K562 (cell line): Measurements from ENCODE around the gene BAIAP2. TPM values are rescaled to one million over a fixed set of nuclear protein-coding genes. Genes with fewer than 3 reads are reported as not detected.
A peak's percentile ranks its signal among the peaks of the same experiment; 100 is the strongest.

ENCODE experiments used
- ATAC-seq: fragments of 200-7000 bp; cut with Tn5 transposase; 3 replicates; pipeline ENCODE4 v1.9.1; 2020; ENCODE audit warnings: moderate library complexity
- BruUV-seq: library from RNA; stranded (reverse); fragments of 400-500 nt; replicated peaks from 2 replicates; lab custom pipeline; 2021; lab: Mats Ljungman, UMichigan
- CTCF ChIA-PET: fragments of 300-600 bp; formaldehyde crosslinking; extraction: SDS; loops from one replicate; lab custom pipeline; 2021; ENCODE audit warnings: low intra/inter-chr PET ratio; lab: Yijun Ruan, JAX
- POLR2A ChIA-PET: fragments of 300-600, 350-650 bp; sonication (Branson Sonifier 250); formaldehyde crosslinking; extraction: SDS; loops from one replicate; lab custom pipeline; 2021; ENCODE audit warnings: antibody characterized with exemption, inconsistent platforms; lab: Yijun Ruan, JAX
- DNase-seq, 4 experiments: peaks; one replicate each; pipeline versions ENCODE4 v3.0.0 to v3.0.0-alpha.2; 2011 to 2018; ENCODE audit warnings: low spot score in 3 of 4, mixed read lengths in 3 of 4; ENCODE audit errors: extremely low read depth in 1 of 4
- FAIRE-seq: peaks from 2 replicates; lab custom pipeline; 2011; peaks lifted over from hg19 to GRCh38; lab: Jason Lieb, UNC
- H2AFZ ChIP-seq: 2 replicates; pipeline ENCODE4 v1.6.0; 2011; ENCODE audit warnings: low read depth, low read length, control low read depth, inconsistent platforms
- H3K27ac ChIP-seq: fragments of 200-600 bp; 3 replicates; pipeline ENCODE4 v1.8.0; 2011; ENCODE audit warnings: low read depth, mild to moderate bottlenecking, control low read depth, inconsistent platforms, low read length, moderate library complexity, mixed read lengths; ENCODE audit errors: extremely low read depth
- H3K27me3 ChIP-seq, 2 experiments: fragments of 300-600 bp in 1 of 2; 2 replicates in 1 of 2; 3 replicates in 1 of 2; pipeline versions ENCODE4 v1.6.0 to v1.8.0; 2011; ENCODE audit warnings: inconsistent platforms in 2 of 2, low read length in 2 of 2, mild to moderate bottlenecking in 1 of 2, mixed read lengths in 1 of 2, moderate library complexity in 1 of 2; ENCODE audit not compliant: control insufficient read depth in 2 of 2, insufficient read depth in 2 of 2
- H3K36me3 ChIP-seq: fragments of 300-600 bp; 3 replicates; pipeline ENCODE4 v1.8.0; 2011; ENCODE audit warnings: mild to moderate bottlenecking, low read length, inconsistent platforms; ENCODE audit not compliant: control insufficient read depth, insufficient read depth
- H3K4me1 ChIP-seq, 2 experiments: fragments of 200-600 bp in 1 of 2; replicated peaks in 1 of 2; 2 replicates in 1 of 2; 3 replicates in 1 of 2; pipeline versions ENCODE4 v1.5.1 to v1.8.0; 2011; ENCODE audit warnings: inconsistent platforms in 2 of 2, low read length in 2 of 2, mild to moderate bottlenecking in 1 of 2, mixed read lengths in 1 of 2, moderate library complexity in 1 of 2; ENCODE audit not compliant: control insufficient read depth in 2 of 2, insufficient read depth in 2 of 2
- H3K4me2 ChIP-seq: 2 replicates; pipeline ENCODE4 v1.6.1; 2011; ENCODE audit warnings: low read length, control low read depth, inconsistent platforms, mixed read lengths; ENCODE audit not compliant: insufficient read depth
- H3K4me3 ChIP-seq: fragments of 200-600 bp; sonication (generic), shearing (Covaris generic); 2 replicates; pipeline ENCODE4 v1.5.1; 2016; ENCODE audit warnings: control low read depth, inconsistent platforms
- H3K79me2 ChIP-seq: fragments of 200-600 bp; 3 replicates; pipeline ENCODE4 v1.8.0; 2011; ENCODE audit warnings: low read length, inconsistent platforms; ENCODE audit not compliant: control insufficient read depth, insufficient read depth
- H3K9ac ChIP-seq, 2 experiments: 2 replicates each; pipeline versions ENCODE4 v1.6.0 to v1.6.1; 2011; ENCODE audit warnings: low read depth in 2 of 2, low read length in 2 of 2, control low read depth in 1 of 2, inconsistent platforms in 1 of 2, mild to moderate bottlenecking in 1 of 2, mixed read lengths in 1 of 2; ENCODE audit not compliant: insufficient read depth in 1 of 2
- H3K9me1 ChIP-seq: one replicate; pipeline ENCODE4 v1.6.0; 2011; ENCODE audit warnings: inconsistent platforms, mild to moderate bottlenecking, low read length, moderate library complexity; ENCODE audit not compliant: control insufficient read depth, insufficient read depth
- H3K9me3 ChIP-seq: replicated peaks from 2 replicates; pipeline ENCODE4 v1.5.1; 2011; ENCODE audit warnings: low read depth, low read length, inconsistent platforms; ENCODE audit not compliant: control insufficient read depth, insufficient read depth
- H4K20me1 ChIP-seq: replicated peaks from 2 replicates; pipeline ENCODE4 v1.6.1; 2011; ENCODE audit warnings: low read length, inconsistent platforms, mixed read lengths; ENCODE audit not compliant: control insufficient read depth, insufficient read depth
- CBFA2T2 ChIP-seq: fragments of 450-650 bp; conservative IDR thresholded peaks from 2 replicates; pipeline ENCODE4 v1.6.1; 2017; ENCODE audit warnings: mild to moderate bottlenecking
- DDX20 ChIP-seq: fragments of 450-650 bp; IDR thresholded peaks from 2 replicates; pipeline ENCODE4 v1.6.1; 2016; ENCODE audit warnings: missing genetic modification characterization, low read depth, mild to moderate bottlenecking, missing compliant biosample characterization, moderate library complexity
- TRIM24 ChIP-seq, 2 experiments: fragments of 450-650 bp; IDR thresholded peaks; 2 replicates each; pipeline ENCODE4 v1.6.1; 2016
- ZFP36 ChIP-seq: fragments of 150-350 bp; IDR thresholded peaks from 2 replicates; pipeline ENCODE4 v1.6.1; 2018; ENCODE audit warnings: low read length, low read depth; ENCODE audit not compliant: partially characterized antibody
- ZNF146 ChIP-seq: IDR thresholded peaks from one replicate; pipeline ENCODE4 v1.6.1; 2018; ENCODE audit warnings: missing compliant biosample characterization; ENCODE audit not compliant: unreplicated experiment
- WGBS: fragments of 100-300 bp; shearing (Covaris generic); methylation state at CpG from one replicate; pipeline ENCODE4 v1.1.6; 2016; ENCODE audit warnings: low coverage, mixed read lengths; ENCODE audit not compliant: insufficient coverage; ENCODE audit errors: missing lambda C conversion rate; 5-methylcytosine and 5-hydroxymethylcytosine counted together
- in situ Hi-C: fragments of 300-500 bp; cut with MboI; formaldehyde crosslinking; loops from 4 replicates; pipeline ENCODE4 v1.15.0; 2018; ENCODE audit warnings: inconsistent platforms, mixed read lengths
- intact Hi-C: fragments of 100-400 bp; cut with micrococcal nuclease; formaldehyde crosslinking; loops from 2 replicates; pipeline ENCODE4 v1.14.2; 2022
- polyA plus RNA-seq, 8 experiments: library from polyadenylated mRNA; depleted of rRNA in 4 of 8; stranded (reverse) in 5 of 8; unstranded in 3 of 8; fragments of >200 nt; fragmentation: Nextera tagmentation in 2 of 8; fragmentation: Illumina TruSeq in 1 of 8; extraction: Ambion mirVana in 2 of 8; extraction: Trizol in 1 of 8; gene quantifications; 2 replicates each; pipeline versions ENCODE4 v1.2.1 to v1.2.3, GENCODE V29; 2011 to 2014; ENCODE audit warnings: inconsistent platforms in 1 of 8, missing spikeins in 1 of 8
- total RNA-seq, 7 experiments: library from RNA; depleted of rRNA in 6 of 7; stranded (reverse); fragments of >200 nt in 6 of 7; fragmentation: Illumina TruSeq in 2 of 7; extraction: Trizol in 2 of 7; gene quantifications; 2 replicates each; pipeline versions ENCODE4 v1.2.1 to v1.2.3, GENCODE V29; 2011 to 2021; ENCODE audit warnings: low replicate concordance in 1 of 7

BAIAP2 gene
- total and polyA plus RNA-seq, 9 of the 15 experiments (the other 6 are each of a cell fraction or from before 2014, with no cell fraction given) = 2.3 to 51.6 (median 18.4) TPM

DNA sequence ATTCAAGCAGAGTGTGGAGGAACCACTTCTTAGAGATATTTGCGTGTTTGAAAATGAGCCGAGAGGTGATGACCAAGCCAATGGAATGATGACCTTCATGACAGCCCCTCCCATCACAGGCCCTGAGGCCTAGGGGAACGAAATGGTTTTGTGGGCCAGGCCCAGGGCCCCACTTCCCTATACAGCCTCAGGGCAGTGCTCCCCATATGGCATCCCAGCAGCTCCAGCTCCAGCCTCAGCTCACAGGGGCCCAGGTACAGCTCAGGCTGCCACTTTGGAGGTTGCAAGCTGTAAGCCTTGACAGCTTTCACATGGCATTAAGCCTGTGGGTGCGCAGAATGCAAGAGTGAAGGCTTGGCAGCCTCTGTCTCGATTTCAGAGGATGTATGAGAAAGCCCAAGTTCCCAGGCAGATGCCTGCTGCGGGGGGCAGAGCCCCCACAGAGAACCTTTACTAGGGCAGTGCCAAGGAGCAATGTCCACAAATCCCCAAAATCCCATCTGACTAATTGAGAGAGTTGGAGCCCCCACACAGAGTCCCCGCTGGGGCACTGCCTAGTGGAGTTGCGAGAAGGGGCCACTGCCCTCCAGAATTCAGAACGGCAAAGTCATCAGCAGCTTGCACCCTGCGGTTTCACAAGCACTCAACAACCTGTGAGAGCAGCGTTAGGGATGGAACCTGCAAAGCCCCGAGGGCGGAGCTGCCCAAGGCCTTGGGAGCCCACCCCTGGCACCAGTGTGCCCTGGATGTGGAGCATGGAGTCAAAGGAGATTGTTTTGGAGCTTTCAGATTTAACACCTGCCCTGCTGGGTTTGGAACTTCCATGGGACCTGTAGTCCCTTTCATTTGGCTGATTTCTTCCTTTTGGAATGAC, 22.1 kb upstream of the BAIAP2 start:
- H2AFZ ChIP-seq = peak overlapping the region; percentile 35; the same call in 1 of the 2 replicates
- BruUV-seq = no TSS peak
- WGBS = 79% methylated on average over 13 of the region's 13 CpGs
- no peak for DNase-seq
- H4K20me1 ChIP-seq = no peaks in the 10 kb centered on the region
- H3K9ac ChIP-seq = 0 out of 4 replicates have a peak overlapping the region, but pooled peaks of 1 of the 2 experiments have one; percentile 18
- H3K9me1 ChIP-seq = no peaks in the 10 kb centered on the region
- no peak overlapping the region for H3K4me2 ChIP-seq
- H3K4me3 ChIP-seq = no peak overlapping the region
- peaks cover 11 to 16% of the 10 kb centered on the region in 2 experiments; a peak in 4 of 5 replicates for H3K4me1 ChIP-seq
- FAIRE-seq = no peak
- POLR2A ChIA-PET = interaction anchor here (0.7 to 1.2 kb wide), 6 partner anchors 9 to 506 kb away, joined by 3 to 7 read pairs (median 4); no protein-coding TSS in a partner anchor
- H3K27me3 ChIP-seq = no peaks in the 10 kb centered on the region
- H3K79me2 ChIP-seq = no peaks in the 10 kb centered on the region
- intact Hi-C loops = loop anchor here (10.0 kb wide), 1 partner anchor 222 kb away; the partner anchor contains the start of genes NDUFAF8 and TEPSIN
- CTCF ChIA-PET = no interaction called here
- in situ Hi-C loops = no loop called here
- H3K27ac ChIP-seq = no peak overlapping the region
- no peaks in the 10 kb centered on the region; the same call in 2 of the 3 replicates for H3K36me3 ChIP-seq
- peaks cover 8% of the 10 kb centered on the region for H3K9me3 ChIP-seq
- TF ChIP-seq ZNF146 (CRISPR knock-in tag) (no peak), CBFA2T2 (no peak), ZFP36 (peak; percentile 37), DDX20 (tag) (no peak), TRIM24 (IDR thresholded peaks at IDR 0.05) (0 out of 4 replicates have a peak, but pooled peaks of 1 of the 2 experiments have one; percentile 7)
- TF ChIP-seq, all 486 proteins: peak for 2
- peak; percentile 53 for ATAC-seq
